OCI-LY1 (cell line): ENCODE measurements around the gene WWC2.

ENCODE experiments used
- EZH2 ChIP-seq: fragments of 200-600 bp; sonication (generic), shearing (Covaris generic); IDR thresholded peaks from 2 replicates; pipeline ENCODE4 v1.8.0; 2017; ENCODE audit warnings: borderline replicate concordance, mixed run types, mild to moderate bottlenecking, antibody characterized with exemption, low read length, moderate library complexity, mixed read lengths
- TF ChIP-seq, protein P1 (sequence below): fragments of 200-600 bp; sonication (generic), shearing (Covaris generic); IDR thresholded peaks from 2 replicates; pipeline ENCODE4 v1.5.1; 2017; ENCODE audit warnings: mild to moderate bottlenecking, antibody characterized with exemption, low read length, moderate library complexity, mixed read lengths

DNA sequence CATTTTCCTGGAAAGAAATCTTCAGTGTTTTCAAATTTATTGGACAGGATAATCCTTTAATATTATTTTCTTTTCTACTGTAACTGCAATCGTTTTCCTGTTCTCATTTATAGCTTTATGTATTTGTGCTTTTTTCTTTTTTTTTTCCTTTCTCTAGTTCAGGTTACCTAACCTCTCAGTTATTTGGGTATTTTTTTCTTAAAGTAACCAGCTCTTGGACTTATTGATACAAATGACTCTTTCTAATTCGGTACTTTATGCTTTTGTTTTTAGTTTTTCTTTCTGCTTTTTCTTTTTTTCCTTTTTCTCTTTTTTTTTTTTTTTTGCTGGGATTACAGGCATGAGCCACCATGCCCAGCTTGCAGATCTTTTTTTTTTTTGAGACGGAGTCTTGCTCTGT, 25.2 kb downstream of the WWC2 start:
- TF ChIP-seq, protein P1, sequence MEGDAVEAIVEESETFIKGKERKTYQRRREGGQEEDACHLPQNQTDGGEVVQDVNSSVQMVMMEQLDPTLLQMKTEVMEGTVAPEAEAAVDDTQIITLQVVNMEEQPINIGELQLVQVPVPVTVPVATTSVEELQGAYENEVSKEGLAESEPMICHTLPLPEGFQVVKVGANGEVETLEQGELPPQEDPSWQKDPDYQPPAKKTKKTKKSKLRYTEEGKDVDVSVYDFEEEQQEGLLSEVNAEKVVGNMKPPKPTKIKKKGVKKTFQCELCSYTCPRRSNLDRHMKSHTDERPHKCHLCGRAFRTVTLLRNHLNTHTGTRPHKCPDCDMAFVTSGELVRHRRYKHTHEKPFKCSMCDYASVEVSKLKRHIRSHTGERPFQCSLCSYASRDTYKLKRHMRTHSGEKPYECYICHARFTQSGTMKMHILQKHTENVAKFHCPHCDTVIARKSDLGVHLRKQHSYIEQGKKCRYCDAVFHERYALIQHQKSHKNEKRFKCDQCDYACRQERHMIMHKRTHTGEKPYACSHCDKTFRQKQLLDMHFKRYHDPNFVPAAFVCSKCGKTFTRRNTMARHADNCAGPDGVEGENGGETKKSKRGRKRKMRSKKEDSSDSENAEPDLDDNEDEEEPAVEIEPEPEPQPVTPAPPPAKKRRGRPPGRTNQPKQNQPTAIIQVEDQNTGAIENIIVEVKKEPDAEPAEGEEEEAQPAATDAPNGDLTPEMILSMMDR, result no peak
- TF ChIP-seq EZH2, result no peak
